H1 (cell line): ENCODE data around the gene ATE1. TPM values are rescaled to one million over a fixed set of nuclear protein-coding genes. Genes with fewer than 3 reads are reported as not detected.

Experiments used
- CEBPB ChIP-seq: IDR thresholded peaks from 2 replicates; pipeline ENCODE4 v1.6.1; 2012; ENCODE audit warnings: low read depth, low read length
- KDM4A ChIP-seq: IDR thresholded peaks from one replicate; pipeline ENCODE4 v1.7.1; 2012; ENCODE audit warnings: low read depth, mild to moderate bottlenecking, moderate library complexity, low read length, inconsistent platforms; ENCODE audit not compliant: severe bottlenecking
- RBBP5 ChIP-seq: IDR thresholded peaks from 2 replicates; pipeline ENCODE4 v1.7.1; 2012; ENCODE audit warnings: low read depth, mild to moderate bottlenecking, inconsistent platforms, low read length, moderate library complexity, borderline replicate concordance
- SIN3A ChIP-seq, 2 experiments: IDR thresholded peaks in 1 of 2; conservative IDR thresholded peaks in 1 of 2; 2 replicates each; pipeline ENCODE4 v1.6.1; 2011 to 2012; ENCODE audit warnings: low read length in 2 of 2, improper control_type of control experiment in 1 of 2, low read depth in 1 of 2, mild to moderate bottlenecking in 1 of 2
- SP1 ChIP-seq: IDR thresholded peaks from 2 replicates; pipeline ENCODE4 v1.6.1; 2011; ENCODE audit warnings: low read depth, low read length
- TEAD4 ChIP-seq: IDR thresholded peaks from 2 replicates; pipeline ENCODE4 v1.6.1; 2012; ENCODE audit warnings: low read depth, low read length, inconsistent platforms, mixed read lengths
- polyA plus RNA-seq, 7 experiments: library from polyadenylated mRNA; depleted of rRNA in 3 of 7; stranded (reverse) in 5 of 7; unstranded in 2 of 7; fragments of >200 nt in 5 of 7; fragments of 200-250 nt in 2 of 7; gene quantifications; 1 replicate in 5 of 7; 2 replicates in 1 of 7; 4 replicates in 1 of 7; pipeline versions ENCODE4 v1.2.1 to v1.2.3, GENCODE V29; 2011 to 2013; ENCODE audit warnings: missing spikeins in 2 of 7, mixed read lengths in 2 of 7
- total RNA-seq: library from RNA; stranded (reverse); fragmentation: NEBNext Ultra II Directional; extraction: Animal tissue kit (Norgen Biotek cat#: 25700); gene quantifications from 2 replicates; pipeline ENCODE4 v1.2.1, GENCODE V29; 2021
- TF ChIP-seq, protein P1 (sequence below): fragments of 300-600 bp; sonication (generic); IDR thresholded peaks from 2 replicates; pipeline ENCODE4 v1.7.1; 2012; ENCODE audit warnings: low read length, moderate library complexity, mild to moderate bottlenecking, inconsistent platforms; ENCODE audit not compliant: insufficient replicate concordance

ATE1 gene
- total and polyA plus RNA-seq, 2 of the 8 experiments (the other 6 are each of a cell fraction or from before 2014, with no cell fraction given): 8.8 to 26.9 TPM

DNA sequence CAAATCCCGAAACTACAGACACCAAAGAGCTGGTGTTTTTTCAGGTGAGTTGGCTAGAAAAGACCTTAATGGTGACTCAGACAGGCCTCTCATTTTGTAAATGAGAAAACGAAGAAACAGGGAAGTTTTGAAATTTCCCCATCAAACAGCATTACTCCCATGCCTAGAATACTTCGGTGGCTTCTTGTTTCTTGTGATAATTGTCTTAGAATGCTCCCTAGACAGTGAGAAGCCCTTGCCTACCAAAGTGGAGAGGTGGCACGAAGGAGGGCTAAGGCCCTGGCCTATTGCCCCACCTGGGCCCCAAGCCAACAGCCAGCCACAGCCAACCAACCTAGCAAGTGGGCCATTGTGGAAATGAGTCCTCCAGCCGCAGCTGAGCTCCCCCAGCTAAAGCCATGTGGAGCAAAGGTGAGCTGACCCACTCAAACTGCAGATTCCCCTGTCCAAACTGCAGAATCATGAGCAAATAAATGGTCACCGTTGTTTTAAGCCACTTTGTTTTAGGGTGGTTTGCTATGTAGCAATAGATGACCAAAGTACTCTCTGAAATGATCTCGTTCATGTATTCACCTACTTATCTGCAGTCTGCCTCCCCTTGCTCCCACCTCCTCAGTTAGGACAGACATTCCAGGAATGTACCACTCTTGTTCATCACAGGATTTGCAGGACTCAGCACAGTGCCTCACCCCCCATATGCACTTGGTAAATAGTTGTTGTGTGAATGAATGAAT is 231.9 kb downstream of the ATE1 start (continued):
- TF ChIP-seq, protein P1, sequence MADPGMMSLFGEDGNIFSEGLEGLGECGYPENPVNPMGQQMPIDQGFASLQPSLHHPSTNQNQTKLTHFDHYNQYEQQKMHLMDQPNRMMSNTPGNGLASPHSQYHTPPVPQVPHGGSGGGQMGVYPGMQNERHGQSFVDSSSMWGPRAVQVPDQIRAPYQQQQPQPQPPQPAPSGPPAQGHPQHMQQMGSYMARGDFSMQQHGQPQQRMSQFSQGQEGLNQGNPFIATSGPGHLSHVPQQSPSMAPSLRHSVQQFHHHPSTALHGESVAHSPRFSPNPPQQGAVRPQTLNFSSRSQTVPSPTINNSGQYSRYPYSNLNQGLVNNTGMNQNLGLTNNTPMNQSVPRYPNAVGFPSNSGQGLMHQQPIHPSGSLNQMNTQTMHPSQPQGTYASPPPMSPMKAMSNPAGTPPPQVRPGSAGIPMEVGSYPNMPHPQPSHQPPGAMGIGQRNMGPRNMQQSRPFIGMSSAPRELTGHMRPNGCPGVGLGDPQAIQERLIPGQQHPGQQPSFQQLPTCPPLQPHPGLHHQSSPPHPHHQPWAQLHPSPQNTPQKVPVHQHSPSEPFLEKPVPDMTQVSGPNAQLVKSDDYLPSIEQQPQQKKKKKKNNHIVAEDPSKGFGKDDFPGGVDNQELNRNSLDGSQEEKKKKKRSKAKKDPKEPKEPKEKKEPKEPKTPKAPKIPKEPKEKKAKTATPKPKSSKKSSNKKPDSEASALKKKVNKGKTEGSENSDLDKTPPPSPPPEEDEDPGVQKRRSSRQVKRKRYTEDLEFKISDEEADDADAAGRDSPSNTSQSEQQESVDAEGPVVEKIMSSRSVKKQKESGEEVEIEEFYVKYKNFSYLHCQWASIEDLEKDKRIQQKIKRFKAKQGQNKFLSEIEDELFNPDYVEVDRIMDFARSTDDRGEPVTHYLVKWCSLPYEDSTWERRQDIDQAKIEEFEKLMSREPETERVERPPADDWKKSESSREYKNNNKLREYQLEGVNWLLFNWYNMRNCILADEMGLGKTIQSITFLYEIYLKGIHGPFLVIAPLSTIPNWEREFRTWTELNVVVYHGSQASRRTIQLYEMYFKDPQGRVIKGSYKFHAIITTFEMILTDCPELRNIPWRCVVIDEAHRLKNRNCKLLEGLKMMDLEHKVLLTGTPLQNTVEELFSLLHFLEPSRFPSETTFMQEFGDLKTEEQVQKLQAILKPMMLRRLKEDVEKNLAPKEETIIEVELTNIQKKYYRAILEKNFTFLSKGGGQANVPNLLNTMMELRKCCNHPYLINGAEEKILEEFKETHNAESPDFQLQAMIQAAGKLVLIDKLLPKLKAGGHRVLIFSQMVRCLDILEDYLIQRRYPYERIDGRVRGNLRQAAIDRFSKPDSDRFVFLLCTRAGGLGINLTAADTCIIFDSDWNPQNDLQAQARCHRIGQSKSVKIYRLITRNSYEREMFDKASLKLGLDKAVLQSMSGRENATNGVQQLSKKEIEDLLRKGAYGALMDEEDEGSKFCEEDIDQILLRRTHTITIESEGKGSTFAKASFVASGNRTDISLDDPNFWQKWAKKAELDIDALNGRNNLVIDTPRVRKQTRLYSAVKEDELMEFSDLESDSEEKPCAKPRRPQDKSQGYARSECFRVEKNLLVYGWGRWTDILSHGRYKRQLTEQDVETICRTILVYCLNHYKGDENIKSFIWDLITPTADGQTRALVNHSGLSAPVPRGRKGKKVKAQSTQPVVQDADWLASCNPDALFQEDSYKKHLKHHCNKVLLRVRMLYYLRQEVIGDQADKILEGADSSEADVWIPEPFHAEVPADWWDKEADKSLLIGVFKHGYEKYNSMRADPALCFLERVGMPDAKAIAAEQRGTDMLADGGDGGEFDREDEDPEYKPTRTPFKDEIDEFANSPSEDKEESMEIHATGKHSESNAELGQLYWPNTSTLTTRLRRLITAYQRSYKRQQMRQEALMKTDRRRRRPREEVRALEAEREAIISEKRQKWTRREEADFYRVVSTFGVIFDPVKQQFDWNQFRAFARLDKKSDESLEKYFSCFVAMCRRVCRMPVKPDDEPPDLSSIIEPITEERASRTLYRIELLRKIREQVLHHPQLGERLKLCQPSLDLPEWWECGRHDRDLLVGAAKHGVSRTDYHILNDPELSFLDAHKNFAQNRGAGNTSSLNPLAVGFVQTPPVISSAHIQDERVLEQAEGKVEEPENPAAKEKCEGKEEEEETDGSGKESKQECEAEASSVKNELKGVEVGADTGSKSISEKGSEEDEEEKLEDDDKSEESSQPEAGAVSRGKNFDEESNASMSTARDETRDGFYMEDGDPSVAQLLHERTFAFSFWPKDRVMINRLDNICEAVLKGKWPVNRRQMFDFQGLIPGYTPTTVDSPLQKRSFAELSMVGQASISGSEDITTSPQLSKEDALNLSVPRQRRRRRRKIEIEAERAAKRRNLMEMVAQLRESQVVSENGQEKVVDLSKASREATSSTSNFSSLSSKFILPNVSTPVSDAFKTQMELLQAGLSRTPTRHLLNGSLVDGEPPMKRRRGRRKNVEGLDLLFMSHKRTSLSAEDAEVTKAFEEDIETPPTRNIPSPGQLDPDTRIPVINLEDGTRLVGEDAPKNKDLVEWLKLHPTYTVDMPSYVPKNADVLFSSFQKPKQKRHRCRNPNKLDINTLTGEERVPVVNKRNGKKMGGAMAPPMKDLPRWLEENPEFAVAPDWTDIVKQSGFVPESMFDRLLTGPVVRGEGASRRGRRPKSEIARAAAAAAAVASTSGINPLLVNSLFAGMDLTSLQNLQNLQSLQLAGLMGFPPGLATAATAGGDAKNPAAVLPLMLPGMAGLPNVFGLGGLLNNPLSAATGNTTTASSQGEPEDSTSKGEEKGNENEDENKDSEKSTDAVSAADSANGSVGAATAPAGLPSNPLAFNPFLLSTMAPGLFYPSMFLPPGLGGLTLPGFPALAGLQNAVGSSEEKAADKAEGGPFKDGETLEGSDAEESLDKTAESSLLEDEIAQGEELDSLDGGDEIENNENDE: no peak
- TF ChIP-seq TEAD4: no peak
- no peak for TF ChIP-seq CEBPB
- no peak for TF ChIP-seq KDM4A
- no peak for TF ChIP-seq SIN3A (conservative IDR thresholded peaks at IDR 0.05 in 1 of 2, IDR thresholded peaks at IDR 0.05 in 1 of 2; ENCODE audit: low read depth in 1 of 2, low read length in 2 of 2)
- TF ChIP-seq RBBP5: no peak
- no peak for TF ChIP-seq SP1
- TF ChIP-seq, all 59 proteins: peak for 0
